H54 (cell line): Measurements from ENCODE around the gene MST1.

Experiments
- DNase-seq: peaks from one replicate; pipeline ENCODE4 v3.0.0; 2011; ENCODE audit warnings: low spot score, mixed read lengths; ENCODE audit not compliant: insufficient read length
- FAIRE-seq: peaks from 3 replicates; lab custom pipeline; 2011; peaks lifted over from hg19 to GRCh38; lab: Jason Lieb, UNC
- POLR2A ChIP-seq: IDR thresholded peaks from 2 replicates; pipeline ENCODE4 v1.6.1; 2011; ENCODE audit warnings: low read depth, mild to moderate bottlenecking, low read length

Gene MST1

GRCh38 chr3:49641292-49641691, 48.0 kb downstream of the MST1 start:
- DNase-seq (no peak), FAIRE-seq (no peak)
- no peak for TF ChIP-seq POLR2A

- TF ChIP-seq POLR2A, result no peak
- DNase-seq (no peak), FAIRE-seq (no peak)
Measured at GRCh38 chr3:49639551-49639950, 49.7 kb downstream of the MST1 start.

- DNase-seq (peak; percentile 77), FAIRE-seq (peak; percentile 91)
- peak; percentile 17; the same call in 1 of the 2 replicates for TF ChIP-seq POLR2A
Measured at GRCh38 chr3:49638445-49638844, 50.8 kb downstream of the MST1 start.

- FAIRE-seq (no peak), DNase-seq (no peak)
- no peak for TF ChIP-seq POLR2A
Measured at GRCh38 chr3:49636883-49637609, 52.2 kb downstream of the MST1 start.

GRCh38 chr3:49634736-49635135, 54.5 kb downstream of the MST1 start:
- no peak for FAIRE-seq
- no peak for TF ChIP-seq POLR2A
- no peak for DNase-seq
